HT1080 (cell line): Measurements from ENCODE around the gene IL17RE. TPM values are rescaled to one million over a fixed set of nuclear protein-coding genes. Genes with fewer than 3 reads are reported as not detected.
"Not testable (repeated sequence)": the region's sequence is repeated elsewhere in the genome, so short reads cannot be mapped to it uniquely, and the experiment has no call there.

Experiments used
- DNase-seq: peaks from one replicate; pipeline ENCODE4 v3.0.0-alpha.2; 2015; ENCODE audit warnings: low read depth
- total RNA-seq: library from RNA; depleted of rRNA; stranded (reverse); fragments of >200 nt; shearing (Covaris generic); gene quantifications from 2 replicates; pipeline ENCODE4 v1.2.3, GENCODE V29; 2014

The IL17RE gene
- total RNA-seq, 1 experiment from 2014 or later: 0.66 TPM

DNA sequence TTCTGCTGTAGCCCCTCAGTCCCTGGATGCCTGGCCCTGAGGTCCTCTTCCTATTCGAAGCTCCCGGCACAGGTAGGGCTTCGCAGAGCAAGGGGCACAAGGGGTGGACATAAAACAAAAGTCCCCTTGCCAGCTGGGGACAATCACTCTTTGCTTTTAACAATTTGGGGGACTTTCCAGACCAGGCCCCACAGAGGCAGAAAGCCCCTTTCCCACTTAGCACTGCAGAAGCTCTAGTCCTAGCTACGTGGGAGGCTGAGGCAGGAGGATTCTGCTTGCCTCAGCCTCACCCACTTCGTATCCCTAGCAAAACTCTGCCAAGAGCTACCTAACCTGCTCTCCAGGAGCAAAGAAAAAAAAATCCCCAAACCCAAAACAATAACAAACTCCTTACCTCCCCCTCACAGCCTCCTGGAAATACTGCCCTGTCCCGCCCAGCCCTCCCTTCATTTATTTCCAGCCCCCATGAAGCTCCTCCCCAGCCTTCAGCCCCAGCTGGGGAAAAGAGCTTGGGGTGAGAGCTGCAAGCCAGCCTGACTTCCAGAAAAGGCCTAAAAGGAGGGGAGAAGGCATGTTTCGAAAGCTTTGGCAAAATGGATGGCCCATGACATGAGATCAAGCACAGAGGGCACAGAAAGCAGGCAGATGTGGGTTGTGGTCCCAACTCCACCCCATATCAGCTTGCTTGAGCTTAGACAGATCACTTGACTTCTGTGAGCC, 22.7 kb upstream of the IL17RE start, which contains the start of gene CIDEC:
Gene CIDEC (minus strand): TSS at position 424 of the 720 bp plus-strand sequence. CDS start 1,767 bp downstream, outside the sequence.
- DNase-seq: no peak

DNA sequence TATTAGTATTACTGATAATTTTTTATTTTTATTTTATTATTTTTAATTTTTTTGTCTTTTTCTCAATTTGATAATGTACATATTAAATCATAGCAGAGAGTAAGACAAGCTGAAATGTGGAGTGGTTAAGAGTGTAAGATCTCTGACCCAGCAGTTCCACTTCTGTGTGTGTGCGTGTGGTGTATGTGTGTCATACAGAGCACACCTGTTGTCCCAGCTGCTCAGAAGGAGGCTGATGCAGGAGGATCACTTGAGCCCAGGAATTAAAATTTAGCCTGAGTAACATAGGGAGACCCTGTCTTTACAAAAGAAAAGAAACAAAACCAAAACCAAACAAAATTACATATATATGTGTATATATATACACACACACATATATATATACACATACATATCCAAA, 21.2 kb upstream of the IL17RE start:
- no peak for DNase-seq

DNA sequence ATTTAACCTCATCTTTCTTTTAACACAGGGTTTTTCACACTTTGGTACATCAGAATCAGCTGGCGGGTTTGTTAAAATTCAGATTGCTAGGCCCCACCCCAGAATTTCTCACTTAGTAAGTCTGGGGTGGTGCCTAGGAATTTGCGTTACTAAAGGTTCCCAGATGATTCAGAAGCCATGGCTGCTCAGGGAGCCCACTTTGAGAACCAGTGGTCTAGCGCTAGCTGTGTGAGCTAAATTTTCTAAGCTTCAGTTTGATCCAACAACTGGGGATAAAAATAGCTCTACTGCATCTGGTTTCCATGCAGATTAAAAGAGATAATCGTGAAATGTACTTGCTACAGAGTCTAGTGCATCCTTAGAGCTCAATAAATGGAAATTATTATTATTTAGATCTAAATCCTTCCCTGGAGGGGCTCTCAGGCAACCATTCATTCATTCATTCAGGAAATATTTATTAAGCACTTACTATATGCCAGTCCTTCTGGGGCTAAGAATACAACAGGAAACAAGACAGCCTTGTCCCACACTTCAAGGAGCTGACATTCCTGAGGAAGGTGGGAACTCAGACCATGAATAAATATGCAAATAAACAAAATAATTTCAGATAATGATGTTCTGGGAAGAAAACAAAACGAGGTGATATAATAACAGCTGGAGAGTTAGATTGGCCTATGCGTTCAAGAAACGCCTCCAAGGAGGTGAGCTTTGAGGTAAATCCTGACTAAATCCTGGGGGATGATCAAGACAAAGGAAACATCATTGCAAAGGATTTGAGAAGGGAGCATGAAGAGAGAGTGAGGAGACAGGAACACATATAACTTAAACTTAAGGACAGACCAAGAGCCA, 18.7 kb upstream of the IL17RE start:
- no peak for DNase-seq

DNA sequence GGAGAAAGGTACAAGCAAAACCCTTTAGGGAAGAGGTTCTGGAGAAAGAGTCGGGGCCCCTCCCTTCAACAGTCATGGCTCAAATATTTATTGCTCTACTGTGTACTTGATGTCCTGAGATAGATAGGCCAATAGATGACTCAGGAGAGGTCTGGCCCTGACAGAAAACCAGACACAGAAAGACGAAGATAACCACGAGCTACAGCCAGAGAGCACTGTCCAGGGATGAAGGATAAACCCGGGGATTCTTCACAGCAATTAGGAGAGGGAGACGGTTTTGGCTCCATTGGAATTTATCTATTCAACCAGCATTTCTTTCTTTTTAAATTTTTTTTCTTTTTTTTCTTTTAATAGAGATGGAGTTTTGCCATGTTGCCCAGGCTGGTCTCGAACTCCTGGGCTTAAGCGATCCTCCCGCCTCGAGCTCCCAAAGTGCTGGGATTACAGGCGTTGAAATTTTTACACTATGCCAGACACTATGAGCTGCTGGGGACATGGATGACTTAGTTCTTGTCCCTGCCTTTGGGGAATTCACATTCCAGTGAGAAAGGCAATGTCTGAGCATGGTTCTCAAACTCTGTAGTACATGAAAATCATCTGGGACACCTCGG, 18.0 kb upstream of the IL17RE start:
- DNase-seq: peak; percentile 87

DNA sequence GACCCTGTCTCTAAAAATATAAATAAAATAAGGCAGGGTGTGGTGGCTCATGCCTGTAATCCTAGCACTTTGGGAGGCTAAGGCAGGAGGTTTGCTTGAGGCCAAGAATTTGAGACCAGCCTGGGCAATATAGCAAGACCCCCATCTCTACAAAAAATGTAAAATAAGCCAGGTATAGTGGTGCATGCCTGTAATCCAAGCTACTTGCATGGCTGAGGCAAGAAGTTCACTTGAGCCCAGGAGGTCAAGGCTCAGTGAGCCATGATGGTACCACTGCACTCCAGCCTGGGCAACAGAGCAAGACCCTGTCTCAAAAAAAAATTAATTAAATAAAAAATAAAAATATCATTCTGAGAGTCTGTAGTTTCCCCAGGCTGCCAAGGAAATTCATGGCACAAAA, 16.3 kb upstream of the IL17RE start:
- DNase-seq: no peak

DNA sequence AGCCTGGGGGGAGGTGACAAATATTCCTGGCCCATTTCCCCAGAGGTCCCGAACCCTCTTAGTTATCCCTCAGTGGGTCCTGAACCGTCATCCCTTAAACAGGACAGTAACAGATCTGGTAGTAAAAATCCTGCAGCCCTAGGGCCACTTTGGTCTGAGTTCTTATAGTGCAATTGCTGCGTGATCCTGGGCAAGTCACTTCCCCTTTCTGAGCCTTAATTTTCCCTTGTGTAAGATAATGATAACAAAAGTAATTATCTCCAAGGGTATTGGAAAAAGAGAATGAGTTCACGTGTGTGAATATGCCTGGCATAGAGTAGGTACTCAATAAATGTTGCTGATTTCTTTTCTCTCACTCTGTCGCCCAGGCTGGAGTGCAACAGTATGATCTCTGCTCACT, 15.2 kb upstream of the IL17RE start:
- DNase-seq: no peak

DNA sequence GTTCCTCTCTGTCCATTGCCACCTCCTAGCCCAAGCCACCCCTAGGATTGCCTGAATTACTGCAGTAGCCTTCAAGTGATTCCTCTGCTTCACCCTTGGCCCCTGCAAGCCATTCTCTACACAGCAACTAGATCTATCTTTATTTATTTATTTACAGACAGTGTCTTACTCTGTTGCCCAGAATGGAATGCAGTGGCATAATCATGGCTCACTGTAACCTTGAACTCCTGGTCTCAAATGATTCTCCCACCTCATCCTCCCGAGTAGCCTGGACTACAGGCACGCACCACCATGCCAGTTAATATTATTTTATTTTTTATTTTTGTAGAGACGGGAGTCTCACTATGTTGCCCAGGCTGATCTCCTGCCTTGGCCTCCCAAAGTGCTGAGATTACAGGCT, 14.1 kb upstream of the IL17RE start:
- DNase-seq: no peak

DNA sequence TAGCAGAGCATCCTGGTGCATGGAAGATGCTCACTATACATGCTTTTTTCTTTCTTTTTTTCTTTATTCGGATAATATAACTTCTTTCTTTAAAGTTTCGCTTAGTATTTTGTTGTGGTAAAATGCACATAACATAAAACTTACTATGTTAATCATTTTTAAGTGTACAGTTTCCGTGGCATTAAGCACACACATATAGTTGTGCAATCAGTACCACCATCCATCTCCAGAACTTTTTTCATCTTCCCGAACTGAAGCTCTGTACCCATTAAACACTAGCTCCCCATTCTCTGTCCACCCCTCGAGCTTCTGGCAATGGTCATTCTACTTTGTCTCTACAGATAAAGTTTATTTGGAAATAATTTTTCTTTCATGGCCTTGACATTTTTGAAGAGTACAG, 13.2 kb upstream of the IL17RE start:
- no peak for DNase-seq

DNA sequence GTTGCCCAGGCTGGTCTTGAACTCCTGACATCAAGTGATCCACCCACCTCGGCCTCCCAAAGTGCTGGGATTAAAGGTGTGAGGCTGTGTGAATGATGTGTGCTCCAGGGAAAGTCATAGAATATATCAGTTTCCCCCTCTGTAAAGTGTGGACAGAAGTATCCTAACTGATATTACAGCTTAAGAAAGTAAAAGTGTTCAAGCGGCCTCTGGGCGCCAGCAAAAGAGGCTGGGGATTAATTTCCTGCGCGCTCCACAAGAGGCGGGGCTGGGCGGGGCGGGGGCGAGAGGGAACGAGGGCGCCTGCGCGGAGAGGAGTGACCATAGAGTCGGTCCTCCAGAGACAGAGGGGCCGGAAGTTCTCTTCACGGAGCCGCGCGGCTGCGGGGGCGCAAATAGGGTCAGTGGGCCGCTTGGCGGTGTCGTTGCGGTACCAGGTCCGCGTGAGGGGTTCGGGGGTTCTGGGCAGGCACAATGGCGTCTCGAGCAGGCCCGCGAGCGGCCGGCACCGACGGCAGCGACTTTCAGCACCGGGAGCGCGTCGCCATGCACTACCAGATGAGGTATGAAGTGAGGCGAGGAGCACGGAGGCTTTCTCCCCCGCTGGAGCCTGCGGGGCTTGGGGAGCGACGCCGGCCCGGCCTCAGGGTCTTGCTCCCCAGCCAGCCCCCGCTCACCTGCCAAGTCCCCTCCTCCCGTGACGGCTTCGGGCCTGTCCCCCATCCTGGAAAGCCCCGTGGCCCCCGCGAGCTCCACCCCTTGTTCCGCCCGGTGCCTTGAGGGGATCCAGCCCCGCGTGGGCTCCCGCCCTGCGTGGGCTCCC, 12.2 kb upstream of the IL17RE start, which contains the start of gene JAGN1:
Gene JAGN1 (plus strand): TSS at position 362 of the 823 bp plus-strand sequence. CDS start 113 bp downstream, at position 475.
- peak; percentile 80 for DNase-seq

DNA sequence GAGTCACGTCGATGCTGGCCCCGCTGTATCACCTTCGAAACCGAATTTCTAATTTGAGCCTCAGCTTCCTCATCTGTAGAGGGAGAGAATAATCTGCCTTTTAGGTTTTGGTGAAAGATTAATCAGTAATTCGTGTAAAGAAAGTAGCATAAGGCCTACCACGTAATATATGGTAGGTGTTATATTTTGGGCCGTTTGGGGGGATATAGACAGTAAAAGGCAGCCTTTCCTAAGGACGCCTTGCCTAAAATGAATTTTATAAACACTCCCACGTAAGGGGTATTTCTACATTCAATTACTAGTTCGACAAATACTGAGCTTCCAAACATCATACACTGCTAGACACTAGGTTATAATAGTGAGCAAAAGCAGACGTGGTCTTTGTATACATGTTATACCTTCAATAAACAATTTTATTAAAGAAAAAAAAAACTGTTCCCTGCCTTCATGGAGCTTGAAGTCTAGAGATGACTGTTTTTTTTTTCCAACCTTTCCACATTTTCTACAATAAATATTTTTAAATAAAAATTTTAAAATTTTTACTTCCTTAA, 11.5 kb upstream of the IL17RE start:
- no peak for DNase-seq

DNA sequence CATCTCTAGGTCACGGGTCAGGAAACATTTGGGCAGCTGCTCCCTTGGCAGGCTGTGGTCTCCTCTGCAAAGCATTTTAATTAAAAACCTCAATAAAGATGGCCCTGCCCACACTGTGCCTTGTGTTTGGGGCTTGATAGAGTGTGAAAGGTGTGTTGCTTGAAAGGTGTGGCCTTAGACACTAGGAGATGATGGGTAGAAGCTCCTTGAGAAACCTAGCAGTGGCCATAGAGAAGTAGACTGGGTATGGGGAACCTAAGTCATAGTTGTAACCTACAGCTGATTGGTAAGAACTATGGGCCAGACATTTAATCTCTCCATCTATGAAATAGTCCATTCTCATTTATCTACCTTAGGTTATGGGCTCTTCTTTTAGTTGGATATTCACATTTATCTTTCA, 8.9 kb upstream of the IL17RE start:
- DNase-seq: no peak

DNA sequence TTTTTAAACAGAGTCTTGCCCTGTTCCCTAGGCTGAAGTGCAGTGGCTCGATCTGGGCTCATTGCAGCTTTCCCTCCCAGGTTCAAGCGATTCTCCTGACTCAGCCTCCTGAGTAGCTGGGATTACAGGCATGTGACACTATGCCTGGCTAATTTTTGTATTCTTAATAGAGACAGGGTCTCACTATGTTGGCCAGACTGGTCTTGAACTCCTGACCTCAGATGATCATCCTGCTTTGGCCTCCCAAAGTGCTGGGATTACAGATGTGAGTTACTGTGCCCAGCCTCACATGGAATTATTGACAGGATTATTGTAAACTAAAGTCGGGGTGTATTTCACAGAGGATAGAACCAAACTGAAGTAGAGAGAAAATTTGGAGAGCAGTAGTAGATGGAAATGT, 6.9 kb upstream of the IL17RE start:
- DNase-seq: not testable (repeated sequence)

DNA sequence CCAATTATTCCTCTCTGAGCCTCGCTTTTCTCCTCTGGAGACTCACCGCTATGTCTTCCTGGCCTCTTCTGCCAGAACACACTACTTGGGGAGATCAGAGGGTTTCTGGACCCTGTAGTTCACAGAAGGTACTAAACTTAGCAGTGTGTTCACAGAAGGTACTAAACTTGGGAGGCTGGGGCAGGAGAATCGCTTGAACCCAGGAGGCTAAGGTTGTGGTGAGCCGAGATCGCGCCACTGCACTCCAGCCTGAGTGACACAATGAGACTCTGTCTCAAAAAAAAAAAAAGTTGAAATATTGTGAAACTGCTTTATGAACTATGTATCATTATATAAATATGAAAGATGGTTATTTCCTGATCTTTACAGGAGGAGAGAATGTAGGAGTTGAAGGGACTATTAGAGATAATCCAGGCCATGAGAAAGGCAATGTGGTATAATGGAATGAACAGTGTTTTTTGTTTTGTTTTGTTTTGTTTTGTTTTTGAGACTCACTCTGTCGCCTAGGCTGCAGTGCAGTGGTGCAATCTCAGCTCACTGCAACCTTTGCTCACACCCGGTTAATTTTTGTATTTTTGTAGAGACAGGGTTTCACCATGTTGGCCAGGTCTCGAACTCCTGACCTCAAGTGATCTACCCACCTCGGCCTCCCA, 5.8 kb upstream of the IL17RE start:
- not testable (repeated sequence) for DNase-seq

DNA sequence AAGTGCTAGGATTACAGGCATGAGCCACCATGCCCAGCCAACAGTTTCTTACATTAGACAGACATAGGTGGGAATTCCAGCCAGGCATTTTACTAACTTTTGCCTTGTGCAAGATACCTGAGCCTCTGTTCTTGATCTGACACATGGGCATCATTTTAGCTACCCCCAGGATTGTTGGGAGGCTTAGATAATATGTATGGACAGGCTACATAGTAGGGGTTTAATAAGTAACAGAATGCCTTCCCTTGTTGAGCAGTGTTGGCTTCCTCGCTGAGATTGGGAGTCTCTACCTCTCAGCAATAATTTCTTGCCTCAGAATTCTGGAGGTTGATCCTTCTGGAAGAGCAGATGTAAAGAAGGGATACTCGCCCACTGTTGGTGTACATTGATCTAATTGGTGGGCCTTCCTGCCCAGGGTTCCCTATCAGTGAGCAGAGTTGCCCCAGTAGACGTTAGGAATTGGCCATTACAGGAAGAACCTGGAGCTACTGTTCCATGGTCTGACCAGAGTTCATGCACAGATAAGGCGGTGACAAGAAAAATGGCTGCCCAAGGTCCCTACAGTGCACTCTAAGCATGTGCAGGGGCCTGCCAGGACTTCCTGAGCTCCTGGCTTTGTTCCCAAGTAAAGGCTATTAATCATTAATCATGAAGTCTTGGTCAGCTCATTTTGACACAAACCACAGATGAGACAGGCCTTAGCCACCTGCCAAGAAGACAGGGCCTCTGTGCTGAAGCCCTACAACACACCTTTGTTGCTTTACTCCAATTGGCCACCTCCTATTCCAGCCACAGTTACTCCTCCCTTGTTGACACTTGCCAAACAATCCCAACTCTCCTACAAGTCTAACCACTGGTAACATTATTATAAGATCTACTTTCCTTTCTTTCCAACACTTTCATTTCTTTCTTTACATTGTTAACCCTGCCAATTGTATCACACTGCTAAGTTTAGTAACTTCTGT, 5.0 kb upstream of the IL17RE start:
- DNase-seq: peak; percentile 63

DNA sequence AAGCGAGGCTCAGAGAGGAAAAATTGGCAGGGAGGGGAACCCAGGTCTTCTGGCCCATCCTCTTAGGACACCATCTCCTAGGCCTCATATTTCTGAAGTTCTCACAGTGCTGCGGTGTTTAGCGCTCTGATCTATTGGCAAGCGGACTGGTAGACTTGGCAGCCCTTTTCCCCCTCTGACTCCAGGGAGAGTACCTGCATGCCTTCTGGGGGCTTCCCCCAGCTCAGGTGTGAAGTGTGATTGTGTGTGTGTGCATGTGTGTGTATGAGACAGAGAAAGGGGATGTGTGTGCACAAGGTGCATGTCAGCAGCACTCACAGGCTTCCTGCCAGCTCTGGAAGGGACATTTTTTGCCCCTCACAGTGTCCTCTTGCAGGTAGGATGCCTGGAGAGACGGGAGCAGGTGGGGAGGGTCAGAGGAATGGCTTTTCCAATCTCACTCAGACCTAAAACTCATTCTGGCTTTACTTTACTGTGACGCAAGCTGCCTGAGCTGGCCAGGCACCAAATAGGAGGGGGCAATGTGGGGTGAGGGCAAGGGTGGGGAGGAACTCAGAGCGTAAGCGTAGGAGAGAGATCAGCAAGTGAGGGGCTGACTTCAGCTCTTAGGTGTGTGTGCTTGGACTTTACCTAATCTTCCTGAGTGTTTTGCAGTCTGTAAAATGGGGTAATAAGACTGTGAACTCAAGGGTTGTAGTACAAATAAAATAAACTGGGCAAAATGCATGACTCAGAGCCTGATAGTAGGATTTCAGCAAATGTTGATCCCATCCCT, 4.0 kb upstream of the IL17RE start:
- DNase-seq: no peak

DNA sequence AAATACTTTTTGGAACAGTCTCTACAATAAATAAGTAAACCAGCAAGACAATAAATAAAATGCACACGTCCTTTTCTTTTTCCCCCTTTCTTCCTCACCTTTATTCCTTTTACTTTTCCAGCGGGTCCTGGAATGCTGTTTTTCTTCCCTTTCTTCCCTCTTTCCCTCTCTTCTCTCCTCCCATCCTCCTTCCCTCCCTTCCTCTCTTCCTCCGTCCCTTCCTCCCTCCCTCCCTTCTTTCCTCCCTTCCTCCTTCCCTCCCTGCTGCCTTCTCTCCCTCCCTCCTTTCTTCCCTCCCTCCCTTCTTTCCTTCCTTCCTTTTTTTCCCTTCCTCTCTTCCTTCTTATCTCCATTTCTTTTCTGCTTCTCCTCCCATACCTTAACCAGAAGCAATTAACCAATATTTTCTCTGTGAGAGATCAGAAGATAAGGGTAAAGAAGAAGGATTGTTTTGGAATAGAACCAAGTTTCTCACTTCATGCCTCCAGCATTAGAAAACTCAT, 3.3 kb upstream of the IL17RE start:
- no peak for DNase-seq

DNA sequence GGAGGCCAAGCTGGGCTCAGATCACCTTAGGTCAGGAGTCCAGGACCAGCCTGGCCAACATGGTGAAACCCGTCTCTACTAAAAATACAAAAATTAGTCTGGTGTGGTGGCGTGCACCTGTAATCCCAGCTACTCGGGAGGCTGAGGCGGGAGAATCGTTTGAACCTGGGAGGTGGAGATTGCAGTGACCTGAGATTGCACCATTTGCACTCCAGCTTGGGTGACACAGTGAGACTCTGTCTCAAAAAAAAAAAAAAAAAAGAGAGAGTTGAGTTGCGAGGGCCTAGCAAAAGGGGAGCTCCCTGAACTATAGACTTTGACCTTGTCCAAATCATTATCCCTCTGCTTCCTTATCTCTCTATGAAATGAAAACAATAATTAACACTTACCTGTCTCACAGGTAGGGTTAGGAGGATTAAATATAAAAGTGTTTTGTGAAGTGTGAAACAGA, 1.7 kb upstream of the IL17RE start:
- DNase-seq: not testable (repeated sequence)

DNA sequence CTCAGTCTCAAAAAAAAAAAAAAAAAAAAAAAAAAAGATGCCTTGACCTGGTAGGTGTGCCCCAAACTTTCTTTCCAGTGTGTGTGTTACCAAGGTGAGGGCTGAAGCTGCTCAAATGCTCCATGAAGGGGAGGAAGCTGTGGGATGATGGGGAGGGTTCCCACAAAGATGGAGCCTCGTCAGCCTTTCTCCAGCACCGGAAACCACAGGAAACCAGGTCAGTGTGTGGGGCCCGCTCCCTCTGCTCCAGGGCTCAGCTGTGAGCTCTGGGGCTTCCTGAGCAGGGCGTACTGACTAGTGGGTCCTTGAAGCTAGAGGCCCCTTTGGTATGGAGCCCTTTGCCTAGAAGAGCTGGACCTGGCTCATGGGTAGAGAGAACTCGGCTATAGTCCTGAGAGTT, 681 bp upstream of the IL17RE start:
- peak; percentile 67 for DNase-seq
